Renal cortex interstitium (tissue), 11 donors: ENCODE results near the gene VPS37D. TPM values are rescaled to one million over a fixed set of nuclear protein-coding genes. Genes with fewer than 3 reads are reported as not detected.
A peak's percentile ranks its signal among the peaks of the same experiment; 100 is the strongest.
"Not testable (repeated sequence)": the region's sequence is repeated elsewhere in the genome, so short reads cannot be mapped to it uniquely, and the experiment has no call there.

Experiments used
- DNase-seq, 11 donors: peaks; one replicate each; pipeline ENCODE4 v3.0.0-alpha.2; 2013; ENCODE audit warnings: low read depth in 9 of 11, low spot score in 4 of 11; ENCODE audit errors: extremely low read depth in 1 of 11
- polyA plus RNA-seq, 3 donors: library from polyadenylated mRNA; unstranded; fragments of 120-200 nt; gene quantifications; one replicate each; pipeline ENCODE4 v1.2.1, GENCODE V29; 2013; ENCODE audit not compliant: insufficient read length in 3 of 3

VPS37D gene
- polyA plus RNA-seq, 3 donors = 9.6 to 17.7 (median 16.3) TPM

DNA sequence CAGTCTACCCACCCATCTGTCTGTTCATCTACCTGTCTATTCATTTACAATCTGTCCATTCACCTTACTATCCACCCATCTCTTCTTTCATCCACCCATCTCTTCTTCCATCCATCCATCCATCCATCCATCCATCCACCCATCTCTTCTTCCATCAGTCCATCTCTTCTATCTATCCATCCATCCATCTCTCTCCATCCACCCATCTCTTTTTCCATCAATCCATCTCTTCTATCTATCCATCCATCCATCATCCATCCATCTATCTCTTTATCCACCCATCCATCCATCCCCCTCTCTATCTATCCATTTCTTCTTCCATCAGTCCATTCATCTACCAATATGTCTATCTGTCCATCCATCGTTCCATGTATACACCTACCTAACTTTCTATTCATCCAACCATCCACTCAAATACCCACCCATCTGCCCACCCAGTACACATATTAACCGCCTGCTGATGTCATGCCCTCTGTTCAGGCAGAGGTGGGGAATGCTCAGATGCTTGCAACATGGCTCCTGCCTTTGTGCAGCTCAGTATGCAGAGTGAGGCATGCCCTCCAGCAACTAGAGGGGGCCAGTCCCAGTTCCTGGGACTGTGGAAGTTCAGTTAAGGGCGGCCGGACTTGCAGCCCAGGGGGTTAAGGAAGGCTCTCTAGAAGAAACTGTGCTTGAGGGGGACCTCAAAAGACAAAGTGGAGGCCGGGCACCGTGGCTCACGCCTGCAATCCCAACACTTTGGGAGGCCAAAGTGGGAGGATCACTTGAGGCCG lies 32.0 kb upstream of the VPS37D start:
- no peak for DNase-seq

DNA sequence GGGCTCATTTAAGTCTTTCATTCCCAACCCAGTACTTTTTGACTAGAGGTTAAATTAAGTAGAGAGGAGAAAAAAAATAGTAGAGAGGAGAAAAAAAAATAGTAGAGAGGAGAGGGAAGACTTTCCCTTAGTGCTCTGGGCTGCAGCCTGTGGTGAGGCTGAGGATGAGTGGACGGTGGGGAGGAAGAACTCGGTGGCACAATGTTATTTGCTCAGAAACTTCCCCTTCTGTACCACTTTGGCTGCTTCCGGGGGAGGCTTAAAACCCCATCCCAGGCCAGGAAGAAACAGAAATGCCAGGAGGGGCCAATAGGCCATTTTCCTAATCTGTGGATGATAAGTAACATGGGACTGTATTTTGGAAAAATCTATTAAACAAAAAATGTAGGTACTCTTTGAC lies 28.7 kb upstream of the VPS37D start:
- DNase-seq = no peak

DNA sequence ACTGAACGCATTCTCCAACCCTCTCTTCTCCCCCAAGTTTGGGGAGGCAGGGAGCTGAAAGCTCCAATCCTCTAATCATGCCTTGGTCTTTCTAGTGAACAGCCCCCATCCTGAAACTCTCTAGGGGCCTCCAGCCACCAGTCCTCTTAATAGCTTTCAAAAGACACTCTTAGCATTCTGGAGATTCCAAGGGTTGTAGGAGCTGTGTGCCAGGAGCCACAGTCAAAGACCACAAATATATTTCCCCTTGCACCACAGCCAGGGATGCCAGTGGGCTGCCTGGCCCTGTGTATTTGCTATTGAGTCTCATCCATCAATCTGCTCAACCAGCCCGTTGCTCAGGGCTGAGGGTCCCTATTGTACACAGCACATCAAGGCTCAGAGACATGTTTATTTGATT lies 24.8 kb upstream of the VPS37D start:
- DNase-seq = no peak

DNA sequence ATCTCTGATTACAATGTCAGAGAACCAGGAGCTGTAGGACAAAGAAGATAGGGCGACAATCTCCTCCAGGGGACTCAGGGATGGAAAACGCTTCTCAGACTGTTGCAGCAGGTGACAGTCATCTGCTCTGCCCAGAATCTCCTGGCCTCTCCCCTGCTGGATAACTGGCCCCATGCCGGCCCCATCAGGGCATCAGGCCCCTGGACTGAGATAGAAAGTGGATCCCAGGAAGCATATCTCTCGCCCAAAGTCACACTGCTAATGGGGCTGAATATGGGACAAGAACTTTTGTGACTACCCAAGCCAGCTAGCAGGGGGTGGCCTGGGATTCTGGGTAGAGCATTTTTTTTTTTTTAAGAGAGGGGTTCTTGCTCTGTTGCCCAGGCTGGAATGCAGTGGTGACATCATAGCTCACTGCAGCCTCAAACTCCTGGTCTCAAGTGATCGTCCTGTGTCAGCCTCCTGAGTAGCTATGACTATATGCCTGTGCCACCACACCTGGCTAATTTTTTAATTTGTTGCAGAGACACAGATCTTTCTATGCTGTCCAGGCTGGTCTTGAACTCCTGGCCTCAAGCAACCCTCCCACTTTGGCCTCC lies 22.8 kb upstream of the VPS37D start:
- DNase-seq = no peak

DNA sequence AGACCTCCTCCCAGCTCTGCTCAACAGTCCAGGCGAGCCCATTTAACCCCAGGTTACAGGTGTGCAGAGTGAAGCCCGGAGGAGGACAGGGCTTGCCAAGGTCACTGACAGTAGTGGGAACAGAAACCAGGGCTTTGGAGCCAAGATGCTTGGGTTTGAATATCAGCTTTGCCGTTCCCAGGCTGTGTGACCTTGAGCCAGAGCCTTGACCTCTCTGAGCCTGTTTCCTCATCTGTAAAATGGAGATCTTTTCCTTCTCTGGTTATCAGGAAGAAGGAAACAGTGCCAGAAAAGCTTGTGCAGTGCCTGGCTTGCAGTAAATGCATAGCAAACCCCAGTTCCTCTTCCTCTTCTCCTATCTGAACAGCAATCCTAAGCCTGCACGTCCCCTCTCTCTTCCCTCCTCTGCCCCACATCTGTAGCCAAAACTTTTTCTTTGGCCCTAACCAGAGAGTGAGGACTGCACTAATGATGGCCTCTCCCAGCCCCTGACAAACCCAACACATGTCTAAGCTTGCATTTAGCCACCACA lies 21.9 kb upstream of the VPS37D start:
- DNase-seq = no peak

DNA sequence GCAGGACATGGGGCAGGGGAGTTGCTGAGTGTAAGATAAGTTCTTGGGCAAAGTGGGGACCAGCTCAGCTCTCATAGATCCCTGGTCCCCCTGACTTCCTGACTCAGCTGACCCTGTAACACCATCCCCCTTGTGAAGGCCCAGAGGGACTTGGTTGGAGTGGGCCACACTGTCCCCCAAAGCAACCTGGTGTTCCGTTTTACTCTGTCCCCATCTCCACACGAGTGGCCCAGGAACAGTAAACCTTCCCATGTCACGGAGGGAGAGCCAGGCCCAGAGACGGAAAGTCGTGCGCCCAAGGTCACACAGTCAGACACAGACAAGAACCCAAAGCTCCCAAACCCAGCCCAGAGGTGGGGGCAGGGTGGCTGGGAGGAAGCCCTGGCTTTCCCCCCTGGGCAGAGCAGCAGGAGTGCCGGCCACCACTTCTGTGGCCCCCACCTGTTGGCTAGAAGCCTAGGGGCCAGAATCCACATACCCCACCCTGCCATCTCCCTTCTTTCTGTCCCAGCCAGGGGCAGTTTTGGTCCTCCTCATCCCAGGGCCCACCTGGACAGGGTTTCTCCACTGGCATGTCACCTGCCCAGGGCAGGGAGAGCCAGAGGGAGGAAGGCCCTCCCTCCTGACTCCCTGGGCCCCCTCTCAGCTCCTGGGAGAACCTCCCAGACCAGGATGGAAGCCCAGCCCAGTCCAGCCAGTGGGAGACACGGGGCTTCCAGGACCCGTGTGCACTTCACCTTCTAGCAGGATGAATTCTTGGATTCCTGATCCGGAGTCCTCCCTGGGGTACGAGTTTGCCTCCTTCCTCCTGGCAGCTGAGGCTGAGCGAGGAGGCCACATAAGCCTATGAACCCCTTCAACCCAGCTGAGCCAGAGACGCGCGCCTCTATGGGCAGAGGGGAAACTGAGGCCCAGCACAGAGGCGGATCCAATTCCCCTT lies 20.6 kb upstream of the VPS37D start:
- no peak for DNase-seq

DNA sequence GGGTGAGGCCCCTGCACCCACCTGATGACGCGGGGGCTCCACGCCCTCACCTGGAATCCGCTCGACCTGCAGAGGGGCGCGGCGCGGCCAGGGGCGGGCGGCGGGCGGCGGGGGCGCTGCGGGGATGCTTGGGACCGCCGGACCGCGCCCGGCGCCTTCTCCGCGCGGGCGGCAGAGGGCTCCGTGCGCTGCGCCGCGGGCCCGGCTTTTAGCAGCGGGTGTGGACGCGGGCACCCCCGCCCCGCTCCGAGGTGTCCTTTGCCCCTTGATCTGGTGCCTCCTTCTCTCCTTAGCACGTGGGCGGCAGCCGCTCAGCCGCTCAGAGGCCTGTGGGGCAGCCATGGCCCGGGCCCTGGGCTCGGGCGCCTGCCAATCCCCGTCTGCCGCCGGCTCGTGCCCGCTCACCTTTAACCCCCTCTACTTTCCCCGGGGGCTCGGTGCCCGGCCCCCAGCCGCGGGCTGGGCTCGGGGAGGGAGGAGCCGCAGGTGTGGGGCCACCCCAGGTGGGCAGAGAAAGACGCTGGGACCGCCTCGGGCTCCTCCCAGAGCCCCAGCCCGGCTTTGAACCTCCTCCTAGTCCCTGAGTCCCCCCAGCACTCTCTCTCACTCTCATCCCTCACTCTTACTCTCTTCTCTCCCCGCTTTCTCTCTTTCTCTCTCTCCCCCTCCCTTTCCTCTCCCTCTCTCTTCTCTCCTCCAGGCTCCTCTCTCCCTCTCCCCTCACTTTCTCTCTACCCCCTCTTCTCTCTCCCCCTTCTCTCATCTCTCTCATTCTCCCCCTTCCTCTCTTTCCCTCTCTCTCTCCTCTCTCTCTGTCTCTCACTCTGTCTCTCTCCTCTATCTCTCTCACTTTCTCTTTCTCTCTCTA lies 19.7 kb upstream of the VPS37D start:
- no peak for DNase-seq

DNA sequence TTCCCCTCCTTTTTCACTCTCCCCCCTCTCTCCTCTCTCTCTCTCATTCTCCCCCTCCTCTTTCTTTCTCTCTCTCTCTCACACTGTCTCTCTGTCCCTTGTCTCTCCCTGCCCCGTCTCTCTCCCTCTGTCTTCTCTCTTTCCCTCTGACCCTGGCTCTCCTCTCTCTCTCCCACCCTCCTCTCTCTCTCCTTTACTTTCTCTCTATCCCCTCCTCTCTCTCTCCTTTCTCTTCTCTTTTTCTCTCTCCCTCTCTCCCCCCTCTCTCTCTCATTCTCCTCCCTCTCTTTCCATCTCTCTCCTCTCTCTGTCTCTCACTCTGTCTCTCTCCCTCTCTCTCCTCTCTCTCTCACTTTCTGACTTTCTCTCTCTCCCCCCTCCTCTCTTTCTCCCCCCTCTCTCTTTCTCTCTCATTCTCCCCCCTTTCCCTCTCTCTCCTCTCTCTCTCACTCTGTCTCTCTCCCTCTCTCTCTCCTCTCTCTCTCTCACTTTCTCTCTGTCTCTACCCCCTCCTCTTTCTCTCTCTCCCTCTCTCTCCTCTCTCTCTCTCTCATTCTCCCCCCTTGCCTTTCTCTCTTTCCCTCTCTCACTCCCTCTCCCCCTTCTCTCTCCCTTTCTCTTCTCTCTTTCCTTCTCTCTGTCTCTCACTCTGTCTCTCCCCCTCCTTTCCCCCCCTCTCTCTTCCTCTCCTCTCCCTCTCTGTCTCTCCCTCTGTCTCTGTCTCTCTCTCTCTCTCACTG lies 18.9 kb upstream of the VPS37D start:
- DNase-seq = no peak

DNA sequence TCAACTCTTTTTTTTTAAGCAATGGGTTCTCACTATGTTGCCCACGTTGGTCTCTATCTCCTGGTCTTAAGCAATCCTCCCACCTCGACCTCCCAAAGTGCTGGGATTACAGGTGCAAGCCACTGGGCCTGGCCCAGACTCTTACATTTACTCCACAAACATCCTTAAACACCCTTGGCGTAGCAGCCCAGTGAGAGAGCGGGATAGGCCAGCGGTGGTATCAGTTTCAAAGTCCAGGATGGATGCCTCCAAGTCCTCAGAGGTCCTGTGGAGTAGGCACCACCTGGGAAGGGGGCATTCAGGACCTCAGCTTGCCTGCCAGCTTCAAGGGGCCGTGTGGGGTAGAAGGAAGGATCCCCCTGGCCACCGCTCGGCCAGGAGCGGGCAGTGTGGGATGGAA lies 18.1 kb upstream of the VPS37D start:
- DNase-seq = no peak

DNA sequence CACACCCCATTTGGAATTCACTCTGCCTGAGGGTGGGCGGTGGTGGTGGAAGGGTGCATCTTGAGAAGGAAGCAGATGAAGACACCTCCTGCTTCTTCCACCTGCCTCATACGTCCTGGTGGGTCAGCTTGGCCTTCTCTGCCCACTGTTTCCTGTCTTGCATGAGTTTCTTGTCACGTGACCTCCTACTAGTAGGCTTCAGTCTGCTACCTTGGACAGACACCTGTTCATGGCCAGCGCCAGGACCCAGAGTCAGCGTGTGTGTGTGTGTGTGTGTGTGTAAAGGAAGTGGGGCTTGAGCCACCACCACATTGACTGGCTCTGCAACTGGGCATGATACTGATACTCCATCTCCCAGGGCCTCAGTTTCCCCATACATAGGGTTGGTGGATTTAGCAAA lies 17.1 kb upstream of the VPS37D start:
- DNase-seq = no peak

DNA sequence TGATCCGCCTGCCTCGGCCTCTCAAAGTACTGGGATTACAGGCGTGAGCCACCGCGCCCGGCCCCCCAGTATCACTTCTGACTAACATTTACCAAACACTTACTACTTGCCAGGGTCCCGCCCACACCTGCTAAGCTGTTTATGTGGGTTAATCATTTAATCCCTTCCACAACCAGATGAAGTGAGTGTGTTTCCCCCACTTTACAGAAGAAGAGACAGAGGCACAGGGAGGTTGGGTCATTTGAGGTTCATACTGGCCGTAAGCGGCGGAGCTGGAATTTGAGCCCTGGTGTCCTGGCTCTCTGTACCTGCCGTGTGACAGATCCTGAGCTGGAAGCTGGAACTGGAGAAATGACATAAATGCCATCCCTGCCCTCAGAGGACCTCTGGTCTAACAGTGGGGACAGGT lies 15.1 kb upstream of the VPS37D start:
- no peak for DNase-seq

DNA sequence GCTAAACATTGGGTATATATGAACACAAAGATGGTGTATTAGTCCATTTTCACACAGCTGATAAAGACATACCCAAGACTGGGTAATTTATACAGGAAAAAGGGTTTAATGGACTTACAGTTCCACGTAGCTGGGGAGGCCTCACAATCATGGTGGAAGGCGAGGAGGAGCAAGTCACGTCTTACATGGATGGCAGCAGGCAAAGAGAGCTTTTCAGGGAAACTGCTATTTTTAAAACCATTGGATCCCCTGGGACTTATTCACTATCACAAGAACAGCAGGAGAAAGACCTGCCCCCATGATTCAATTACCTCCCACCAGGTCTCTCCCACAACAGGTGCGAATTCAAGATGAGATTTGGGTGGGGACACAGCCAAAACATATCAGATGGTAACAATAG lies 12.3 kb upstream of the VPS37D start:
- DNase-seq = not testable (repeated sequence)

DNA sequence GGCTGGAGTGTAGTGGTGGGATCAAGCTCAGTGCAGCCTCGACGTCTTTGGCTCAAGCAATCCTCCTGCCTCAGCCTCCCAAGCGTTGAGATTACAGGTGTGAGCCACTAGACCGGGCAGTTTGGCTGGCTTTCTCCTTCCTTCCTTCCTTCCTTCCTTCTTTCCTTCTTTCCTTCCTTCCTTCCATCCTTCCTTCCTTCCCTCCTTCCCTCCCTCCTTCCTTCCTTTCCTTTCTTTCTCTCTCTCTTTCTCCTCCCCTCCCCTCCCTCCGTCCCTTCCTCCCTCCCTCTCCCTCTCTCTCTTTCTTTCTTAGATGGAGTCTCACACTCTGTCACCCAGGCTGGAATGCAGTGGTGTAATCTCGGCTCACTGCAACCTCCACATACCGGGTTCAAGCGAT lies 7.6 kb upstream of the VPS37D start:
- DNase-seq = no peak

DNA sequence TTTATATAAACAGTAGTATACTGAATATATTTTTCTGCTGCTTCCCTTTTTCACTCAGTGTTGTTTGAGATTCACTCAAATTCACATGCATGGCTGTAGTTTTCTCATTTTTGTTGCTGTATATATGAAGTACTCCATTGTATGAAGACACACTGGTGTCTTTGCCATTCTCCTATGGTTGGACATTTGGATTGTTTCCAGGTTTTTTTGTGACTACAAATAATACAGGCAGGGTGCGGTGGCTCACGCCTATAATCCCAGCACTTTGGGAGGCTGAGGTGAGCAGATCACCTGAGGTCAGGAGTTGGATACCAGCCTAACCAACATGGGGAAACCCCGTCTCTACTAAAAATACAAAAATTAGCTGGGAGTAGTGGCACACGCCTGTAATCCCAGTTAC lies 7.0 kb upstream of the VPS37D start:
- not testable (repeated sequence) for DNase-seq

DNA sequence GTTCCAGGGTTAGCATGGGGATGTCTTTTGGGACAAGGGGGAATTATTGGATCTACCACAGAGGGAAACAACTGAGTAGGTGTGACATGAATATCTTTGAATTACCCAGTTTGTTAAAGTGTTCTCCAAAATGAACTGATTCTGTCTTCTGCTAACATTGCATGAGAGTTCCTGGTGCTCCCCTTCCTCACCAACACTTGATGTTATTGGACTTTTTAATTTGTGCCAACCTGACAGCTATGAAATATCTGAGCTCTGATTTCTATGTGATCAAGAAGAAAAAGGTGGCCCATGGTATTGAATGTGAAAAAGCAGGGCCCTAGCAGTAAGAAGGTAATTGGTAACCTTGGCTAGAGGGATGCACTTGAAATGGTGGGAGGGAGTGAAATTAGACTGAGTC lies 4.6 kb upstream of the VPS37D start:
- DNase-seq = no peak

DNA sequence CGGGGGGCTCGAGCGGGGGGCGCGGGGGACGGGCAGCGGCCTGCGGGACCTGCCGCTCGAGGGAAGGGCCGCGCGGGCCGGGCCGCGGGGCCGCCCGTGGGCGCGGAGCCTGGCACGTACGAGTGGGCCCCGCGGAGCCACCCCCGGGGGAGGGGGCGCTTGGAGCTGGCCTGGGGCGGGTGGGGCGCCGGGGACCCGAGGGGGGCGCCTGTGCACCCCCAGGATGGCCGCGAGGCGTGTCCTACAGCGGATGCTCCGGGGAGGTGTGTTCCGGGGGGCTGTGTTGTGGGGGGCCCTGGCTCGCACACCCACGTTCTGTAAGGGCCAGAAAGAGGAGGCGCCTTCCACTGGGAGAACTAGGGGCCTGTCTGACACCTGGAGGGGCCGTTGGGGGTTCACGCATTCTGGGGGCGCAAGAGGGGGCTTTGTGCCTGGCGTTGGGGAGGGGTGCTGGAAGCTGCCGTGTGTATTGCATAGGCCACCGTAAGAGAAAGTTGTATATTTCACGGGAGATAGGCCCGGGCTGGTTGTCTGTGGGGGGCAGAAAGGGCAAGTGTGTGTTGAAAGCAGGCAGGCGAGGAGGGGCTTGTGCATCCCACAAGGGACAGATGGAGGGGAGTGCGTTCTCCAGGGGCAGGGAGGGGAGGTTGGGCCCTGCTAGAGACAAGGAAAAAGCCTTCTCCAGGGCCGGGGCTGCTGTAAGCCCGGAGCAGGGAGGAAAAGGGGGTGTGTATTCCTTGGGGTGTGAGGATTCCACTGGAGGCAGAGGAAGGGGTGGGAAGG lies 663 bp downstream of the VPS37D start:
- DNase-seq = no peak

DNA sequence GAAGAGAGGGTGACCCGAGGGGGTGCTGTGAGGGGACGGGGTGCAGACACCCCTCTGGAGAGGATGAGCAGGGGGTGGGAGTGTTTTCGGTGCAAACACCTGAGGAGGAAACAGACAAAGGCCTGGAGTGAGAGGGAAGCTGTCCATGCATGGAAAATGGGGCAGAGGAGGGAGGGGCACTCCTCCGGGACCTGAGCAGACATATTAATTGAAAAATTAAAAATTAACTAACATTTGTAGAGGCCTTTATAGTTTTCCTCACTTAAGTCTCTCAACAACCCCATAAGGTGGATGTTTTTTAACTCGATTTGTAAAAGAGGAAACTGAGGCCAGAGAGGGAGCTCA lies 1.2 kb downstream of the VPS37D start:
- peak in 1 of 11 donors; percentile 43 for DNase-seq
